ENCODE data around the gene DNAH11. TPM values are rescaled to one million over a fixed set of nuclear protein-coding genes. Genes with fewer than 3 reads are reported as not detected.

The DNAH11 gene
- total and polyA plus RNA-seq, 2 of the 8 experiments (the other 6 are each of a cell fraction or from before 2014, with no cell fraction given), result 1.8 to 4.9 TPM

- TF ChIP-seq USF2 (IDR thresholded peaks at IDR 0.05; ENCODE audit: low read length) (no peak), ASH2L (IDR thresholded peaks at IDR 0.05; ENCODE audit: low read length) (no peak), POLR2A (IDR thresholded peaks at IDR 0.05; ENCODE audit: control extremely low read depth in 1 of 2, low read depth in 2 of 2, low read length in 2 of 2) (no peak), SIX5 (IDR thresholded peaks at IDR 0.05; ENCODE audit: low read depth, low read length) (no peak), RNF2 (IDR thresholded peaks at IDR 0.05; ENCODE audit: borderline replicate concordance, low read depth, low read length, missing control alignments, poor library complexity, severe bottlenecking) (no peak)
Observed at GRCh38 chr7:21806388-21806787, 263.5 kb downstream of the DNAH11 start (continued).
